Measurements from ENCODE around the gene C2CD2. TPM values are rescaled to one million over a fixed set of nuclear protein-coding genes. Genes with fewer than 3 reads are reported as not detected.

The C2CD2 gene
- total and polyA plus RNA-seq, 10 of the 15 experiments (the other 5 are each of a cell fraction or from before 2014, with no cell fraction given): 2.2 to 30.9 (median 9.9) TPM

- no peak for ATAC-seq
- no peak overlapping the region for H3K4me2 ChIP-seq (ENCODE audit: control insufficient read depth, insufficient read depth)
- CTCF ChIA-PET: no interaction called here
- no peaks in the 10 kb centered on the region for H3K9me3 ChIP-seq (replicated peaks; ENCODE audit: control insufficient read depth, insufficient read depth, low read length)
- 94% methylated on average over 8 of the region's 11 CpGs for WGBS (ENCODE audit: insufficient coverage, insufficient replicate concordance, low lambda C conversion rate, missing lambda C conversion rate)
- H3K27me3 ChIP-seq (replicated peaks in 1 of 2; ENCODE audit: control insufficient read depth in 2 of 2, insufficient read depth in 2 of 2, low read length in 1 of 2): no peaks in the 10 kb centered on the region
- H4K20me1 ChIP-seq (ENCODE audit: control insufficient read depth, insufficient read depth): no peaks in the 10 kb centered on the region
- peaks cover 11% of the 10 kb centered on the region for H3K4me1 ChIP-seq (ENCODE audit: control insufficient read depth, insufficient read depth, low read length)
- BruUV-seq (replicated peaks): no TSS peak
- H3K36me3 ChIP-seq (ENCODE audit: control insufficient read depth in 2 of 2, insufficient read depth in 2 of 2, low read length in 1 of 2): peaks cover 3 to 9% of the 10 kb centered on the region in 2 experiments
- in situ Hi-C loops (cut with MboI): no loop called here
- no peak overlapping the region for H3K9ac ChIP-seq (ENCODE audit: control insufficient read depth, insufficient read depth, low read length)
- DNase-seq (ENCODE audit: low read depth, low spot score): no peak
- H3K4me3 ChIP-seq: no peak overlapping the region
- FAIRE-seq: no peak
- no peaks in the 10 kb centered on the region for H3K79me2 ChIP-seq (ENCODE audit: control insufficient read depth, insufficient read depth, low read length)
- intact Hi-C loops (cut with micrococcal nuclease; ENCODE audit: unreplicated experiment): no loop called here
- H2AFZ ChIP-seq (ENCODE audit: control insufficient read depth, low read depth, low read length): no peak overlapping the region
- RAD21 ChIA-PET (ENCODE audit: unreplicated experiment): no interaction called here
- no peak for TF ChIP-seq CBX5 (IDR thresholded peaks at IDR 0.05; ENCODE audit: low read depth)
- no peak for TF ChIP-seq BCLAF1 (IDR thresholded peaks at IDR 0.05)
- TF ChIP-seq ZNF384 (IDR thresholded peaks at IDR 0.05; ENCODE audit: borderline replicate concordance, low read depth, low read length): no peak
- no peak for TF ChIP-seq SIN3A (IDR thresholded peaks at IDR 0.05; ENCODE audit: low read depth, low read length)
- TF ChIP-seq E2F4 (IDR thresholded peaks at IDR 0.05; ENCODE audit: low read depth, low read length): no peak
- no peak for TF ChIP-seq ZNF274 (IDR thresholded peaks at IDR 0.05; ENCODE audit: insufficient read depth, insufficient read length)
- no peak for TF ChIP-seq PBX3 (IDR thresholded peaks at IDR 0.05; ENCODE audit: insufficient replicate concordance, low read depth, low read length)
- TF ChIP-seq IKZF1 (conservative IDR thresholded peaks at IDR 0.05): no peak
- TF ChIP-seq YY1 (IDR thresholded peaks at IDR 0.05; ENCODE audit: low read depth, low read length): no peak
- SMC1A ChIA-PET (ENCODE audit: uncharacterized antibody, unreplicated experiment): interaction anchor here (0.9 kb wide), 1 partner anchor 29 kb away, joined by 3 read pairs; no protein-coding TSS in a partner anchor
- POLR2A ChIA-PET: interaction anchor here (0.6 kb wide), 1 partner anchor 55 kb away, joined by 5 read pairs; no protein-coding TSS in a partner anchor
- H3K27ac ChIP-seq (ENCODE audit: control insufficient read depth, insufficient read depth): no peak overlapping the region
Observed at GRCh38 chr21:41897047-41897669, 56.7 kb downstream of the C2CD2 start.

Measured in GM12878 (cell line).